H1 (cell line): ENCODE results near the gene AP2B1. TPM values are rescaled to one million over a fixed set of nuclear protein-coding genes. Genes with fewer than 3 reads are reported as not detected.
A peak's percentile ranks its signal among the peaks of the same experiment; 100 is the strongest.

Source experiments
- CHD1 ChIP-seq: IDR thresholded peaks from 2 replicates; pipeline ENCODE4 v1.6.1; 2012; ENCODE audit warnings: low read depth, low read length, improper control_type of control experiment
- PHF8 ChIP-seq: fragments of 200-600 bp; sonication (generic); conservative IDR thresholded peaks from 2 replicates; pipeline ENCODE4 v1.7.1; 2012; ENCODE audit warnings: low read depth, mild to moderate bottlenecking, inconsistent platforms, low read length, moderate library complexity
- TEAD4 ChIP-seq: IDR thresholded peaks from 2 replicates; pipeline ENCODE4 v1.6.1; 2012; ENCODE audit warnings: low read depth, low read length, inconsistent platforms, mixed read lengths
- polyA plus RNA-seq, 7 experiments: library from polyadenylated mRNA; depleted of rRNA in 3 of 7; stranded (reverse) in 5 of 7; unstranded in 2 of 7; fragments of >200 nt in 5 of 7; fragments of 200-250 nt in 2 of 7; gene quantifications; 1 replicate in 5 of 7; 2 replicates in 1 of 7; 4 replicates in 1 of 7; pipeline versions ENCODE4 v1.2.1 to v1.2.3, GENCODE V29; 2011 to 2013; ENCODE audit warnings: missing spikeins in 2 of 7, mixed read lengths in 2 of 7
- total RNA-seq: library from RNA; stranded (reverse); fragmentation: NEBNext Ultra II Directional; extraction: Animal tissue kit (Norgen Biotek cat#: 25700); gene quantifications from 2 replicates; pipeline ENCODE4 v1.2.1, GENCODE V29; 2021
- TF ChIP-seq, protein P1 (sequence below): fragments of 300-600 bp; sonication (generic); IDR thresholded peaks from 2 replicates; pipeline ENCODE4 v1.7.1; 2012; ENCODE audit warnings: low read length, moderate library complexity, mild to moderate bottlenecking, inconsistent platforms; ENCODE audit not compliant: insufficient replicate concordance
- TF ChIP-seq, protein P2 (sequence below): IDR thresholded peaks from 2 replicates; pipeline ENCODE4 v1.6.1; 2011; ENCODE audit warnings: low read length, improper control_type of control experiment

The AP2B1 gene
- total and polyA plus RNA-seq, 2 of the 8 experiments (the other 6 are each of a cell fraction or from before 2014, with no cell fraction given) = 95.5 to 199 TPM

DNA sequence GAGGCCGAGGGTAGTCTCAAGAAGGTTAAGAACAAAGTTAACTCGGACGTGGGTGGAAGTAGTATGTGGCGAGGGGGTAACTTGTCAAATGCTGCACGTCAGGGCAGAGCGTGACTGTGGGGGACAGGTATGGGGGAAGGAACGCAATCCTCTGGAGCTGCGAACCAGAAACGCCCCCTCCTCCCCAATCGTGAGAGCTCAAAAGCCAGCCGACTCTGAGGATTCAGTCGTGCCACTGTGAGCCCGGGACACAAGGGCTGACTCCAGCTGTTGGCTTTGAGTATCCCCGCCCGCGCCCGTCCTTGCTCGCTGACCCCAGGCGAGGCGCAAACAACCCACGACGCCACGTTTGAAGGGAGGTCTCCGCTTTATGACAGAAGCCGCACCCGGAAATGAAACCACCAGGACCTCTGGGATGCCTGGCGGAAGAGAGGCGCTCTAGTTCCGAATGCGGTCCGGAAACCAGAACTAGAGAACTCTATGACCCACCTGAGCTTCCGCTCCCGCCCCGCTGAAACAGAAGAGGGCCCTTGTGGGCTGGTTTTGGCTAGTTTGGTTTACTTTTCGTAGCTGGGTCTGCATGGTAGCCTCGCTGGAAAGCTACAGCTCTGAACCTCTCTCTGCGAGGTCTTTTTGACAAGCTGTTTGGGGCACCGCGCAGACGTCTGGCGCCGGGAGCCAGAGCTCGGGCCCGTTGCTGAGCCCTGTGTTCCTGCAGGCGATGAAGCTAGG is 8.8 kb upstream of the AP2B1 start, which contains the start of gene PEX12 (continued):
- TF ChIP-seq, protein P1, sequence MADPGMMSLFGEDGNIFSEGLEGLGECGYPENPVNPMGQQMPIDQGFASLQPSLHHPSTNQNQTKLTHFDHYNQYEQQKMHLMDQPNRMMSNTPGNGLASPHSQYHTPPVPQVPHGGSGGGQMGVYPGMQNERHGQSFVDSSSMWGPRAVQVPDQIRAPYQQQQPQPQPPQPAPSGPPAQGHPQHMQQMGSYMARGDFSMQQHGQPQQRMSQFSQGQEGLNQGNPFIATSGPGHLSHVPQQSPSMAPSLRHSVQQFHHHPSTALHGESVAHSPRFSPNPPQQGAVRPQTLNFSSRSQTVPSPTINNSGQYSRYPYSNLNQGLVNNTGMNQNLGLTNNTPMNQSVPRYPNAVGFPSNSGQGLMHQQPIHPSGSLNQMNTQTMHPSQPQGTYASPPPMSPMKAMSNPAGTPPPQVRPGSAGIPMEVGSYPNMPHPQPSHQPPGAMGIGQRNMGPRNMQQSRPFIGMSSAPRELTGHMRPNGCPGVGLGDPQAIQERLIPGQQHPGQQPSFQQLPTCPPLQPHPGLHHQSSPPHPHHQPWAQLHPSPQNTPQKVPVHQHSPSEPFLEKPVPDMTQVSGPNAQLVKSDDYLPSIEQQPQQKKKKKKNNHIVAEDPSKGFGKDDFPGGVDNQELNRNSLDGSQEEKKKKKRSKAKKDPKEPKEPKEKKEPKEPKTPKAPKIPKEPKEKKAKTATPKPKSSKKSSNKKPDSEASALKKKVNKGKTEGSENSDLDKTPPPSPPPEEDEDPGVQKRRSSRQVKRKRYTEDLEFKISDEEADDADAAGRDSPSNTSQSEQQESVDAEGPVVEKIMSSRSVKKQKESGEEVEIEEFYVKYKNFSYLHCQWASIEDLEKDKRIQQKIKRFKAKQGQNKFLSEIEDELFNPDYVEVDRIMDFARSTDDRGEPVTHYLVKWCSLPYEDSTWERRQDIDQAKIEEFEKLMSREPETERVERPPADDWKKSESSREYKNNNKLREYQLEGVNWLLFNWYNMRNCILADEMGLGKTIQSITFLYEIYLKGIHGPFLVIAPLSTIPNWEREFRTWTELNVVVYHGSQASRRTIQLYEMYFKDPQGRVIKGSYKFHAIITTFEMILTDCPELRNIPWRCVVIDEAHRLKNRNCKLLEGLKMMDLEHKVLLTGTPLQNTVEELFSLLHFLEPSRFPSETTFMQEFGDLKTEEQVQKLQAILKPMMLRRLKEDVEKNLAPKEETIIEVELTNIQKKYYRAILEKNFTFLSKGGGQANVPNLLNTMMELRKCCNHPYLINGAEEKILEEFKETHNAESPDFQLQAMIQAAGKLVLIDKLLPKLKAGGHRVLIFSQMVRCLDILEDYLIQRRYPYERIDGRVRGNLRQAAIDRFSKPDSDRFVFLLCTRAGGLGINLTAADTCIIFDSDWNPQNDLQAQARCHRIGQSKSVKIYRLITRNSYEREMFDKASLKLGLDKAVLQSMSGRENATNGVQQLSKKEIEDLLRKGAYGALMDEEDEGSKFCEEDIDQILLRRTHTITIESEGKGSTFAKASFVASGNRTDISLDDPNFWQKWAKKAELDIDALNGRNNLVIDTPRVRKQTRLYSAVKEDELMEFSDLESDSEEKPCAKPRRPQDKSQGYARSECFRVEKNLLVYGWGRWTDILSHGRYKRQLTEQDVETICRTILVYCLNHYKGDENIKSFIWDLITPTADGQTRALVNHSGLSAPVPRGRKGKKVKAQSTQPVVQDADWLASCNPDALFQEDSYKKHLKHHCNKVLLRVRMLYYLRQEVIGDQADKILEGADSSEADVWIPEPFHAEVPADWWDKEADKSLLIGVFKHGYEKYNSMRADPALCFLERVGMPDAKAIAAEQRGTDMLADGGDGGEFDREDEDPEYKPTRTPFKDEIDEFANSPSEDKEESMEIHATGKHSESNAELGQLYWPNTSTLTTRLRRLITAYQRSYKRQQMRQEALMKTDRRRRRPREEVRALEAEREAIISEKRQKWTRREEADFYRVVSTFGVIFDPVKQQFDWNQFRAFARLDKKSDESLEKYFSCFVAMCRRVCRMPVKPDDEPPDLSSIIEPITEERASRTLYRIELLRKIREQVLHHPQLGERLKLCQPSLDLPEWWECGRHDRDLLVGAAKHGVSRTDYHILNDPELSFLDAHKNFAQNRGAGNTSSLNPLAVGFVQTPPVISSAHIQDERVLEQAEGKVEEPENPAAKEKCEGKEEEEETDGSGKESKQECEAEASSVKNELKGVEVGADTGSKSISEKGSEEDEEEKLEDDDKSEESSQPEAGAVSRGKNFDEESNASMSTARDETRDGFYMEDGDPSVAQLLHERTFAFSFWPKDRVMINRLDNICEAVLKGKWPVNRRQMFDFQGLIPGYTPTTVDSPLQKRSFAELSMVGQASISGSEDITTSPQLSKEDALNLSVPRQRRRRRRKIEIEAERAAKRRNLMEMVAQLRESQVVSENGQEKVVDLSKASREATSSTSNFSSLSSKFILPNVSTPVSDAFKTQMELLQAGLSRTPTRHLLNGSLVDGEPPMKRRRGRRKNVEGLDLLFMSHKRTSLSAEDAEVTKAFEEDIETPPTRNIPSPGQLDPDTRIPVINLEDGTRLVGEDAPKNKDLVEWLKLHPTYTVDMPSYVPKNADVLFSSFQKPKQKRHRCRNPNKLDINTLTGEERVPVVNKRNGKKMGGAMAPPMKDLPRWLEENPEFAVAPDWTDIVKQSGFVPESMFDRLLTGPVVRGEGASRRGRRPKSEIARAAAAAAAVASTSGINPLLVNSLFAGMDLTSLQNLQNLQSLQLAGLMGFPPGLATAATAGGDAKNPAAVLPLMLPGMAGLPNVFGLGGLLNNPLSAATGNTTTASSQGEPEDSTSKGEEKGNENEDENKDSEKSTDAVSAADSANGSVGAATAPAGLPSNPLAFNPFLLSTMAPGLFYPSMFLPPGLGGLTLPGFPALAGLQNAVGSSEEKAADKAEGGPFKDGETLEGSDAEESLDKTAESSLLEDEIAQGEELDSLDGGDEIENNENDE = no peak
- peak; percentile 84 for TF ChIP-seq PHF8
- TF ChIP-seq CHD1 = no peak
- no peak for TF ChIP-seq TEAD4
- TF ChIP-seq, protein P2, sequence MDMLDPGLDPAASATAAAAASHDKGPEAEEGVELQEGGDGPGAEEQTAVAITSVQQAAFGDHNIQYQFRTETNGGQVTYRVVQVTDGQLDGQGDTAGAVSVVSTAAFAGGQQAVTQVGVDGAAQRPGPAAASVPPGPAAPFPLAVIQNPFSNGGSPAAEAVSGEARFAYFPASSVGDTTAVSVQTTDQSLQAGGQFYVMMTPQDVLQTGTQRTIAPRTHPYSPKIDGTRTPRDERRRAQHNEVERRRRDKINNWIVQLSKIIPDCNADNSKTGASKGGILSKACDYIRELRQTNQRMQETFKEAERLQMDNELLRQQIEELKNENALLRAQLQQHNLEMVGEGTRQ = no peak
